Epithelial cell of alveolus of lung (primary cell): Measurements from ENCODE around the gene RBMY1B. TPM values are rescaled to one million over a fixed set of nuclear protein-coding genes. Genes with fewer than 3 reads are reported as not detected.

Experiments
- total RNA-seq: library from RNA; depleted of rRNA; stranded (reverse); fragments of >200 nt; gene quantifications from 2 replicates; pipeline ENCODE4 v1.2.1, GENCODE V29; 2015

RBMY1B gene
- not detected in 2 replicates for total RNA-seq

DNA sequence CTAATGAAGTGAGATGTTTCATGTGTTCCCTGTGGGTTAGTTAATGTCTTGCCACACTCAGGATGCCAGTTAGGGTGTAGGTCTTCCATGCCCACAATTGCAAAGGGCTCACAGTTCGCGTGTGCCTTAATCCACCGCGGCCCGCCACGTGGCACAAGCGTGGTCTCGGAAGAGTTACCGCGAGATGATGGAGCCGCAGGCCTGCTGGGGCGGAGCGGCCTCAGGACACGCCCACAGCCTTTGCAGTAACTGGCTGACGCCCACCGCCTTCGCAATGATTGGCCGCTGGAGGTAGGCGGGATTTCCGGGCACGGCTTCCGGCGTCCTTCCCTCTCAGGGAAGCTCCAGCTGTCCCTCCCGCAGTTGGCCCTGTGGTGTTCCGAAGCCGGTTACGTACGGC is at the start of gene RBMY1B:
RBMY1B (plus strand) TSS at position 301 of the 400 bp plus-strand sequence. CDS start 2,013 bp downstream, outside the sequence.

DNA sequence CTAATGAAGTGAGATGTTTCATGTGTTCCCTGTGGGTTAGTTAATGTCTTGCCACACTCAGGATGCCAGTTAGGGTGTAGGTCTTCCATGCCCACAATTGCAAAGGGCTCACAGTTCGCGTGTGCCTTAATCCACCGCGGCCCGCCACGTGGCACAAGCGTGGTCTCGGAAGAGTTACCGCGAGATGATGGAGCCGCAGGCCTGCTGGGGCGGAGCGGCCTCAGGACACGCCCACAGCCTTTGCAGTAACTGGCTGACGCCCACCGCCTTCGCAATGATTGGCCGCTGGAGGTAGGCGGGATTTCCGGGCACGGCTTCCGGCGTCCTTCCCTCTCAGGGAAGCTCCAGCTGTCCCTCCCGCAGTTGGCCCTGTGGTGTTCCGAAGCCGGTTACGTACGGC is 23.4 kb downstream of the RBMY1B start, which contains the start of gene RBMY1A1:
RBMY1A1 (plus strand) TSS at position 301 of the 400 bp plus-strand sequence. CDS start 2,013 bp downstream, outside the sequence.

Other genes starting within 250 kb of the RBMY1B start
- gene RBMY1A1, start 23.5 kb downstream of the RBMY1B start, total RNA-seq = not detected in 2 replicates